Measurements from ENCODE around the gene ZCCHC3.

ZCCHC3 gene

GRCh38 chr20:278607-279571 lies 18.5 kb upstream of the ZCCHC3 start:
- DNase-seq (ENCODE audit: low read depth in 2 of 2): no peak
- TF ChIP-seq, protein P1, sequence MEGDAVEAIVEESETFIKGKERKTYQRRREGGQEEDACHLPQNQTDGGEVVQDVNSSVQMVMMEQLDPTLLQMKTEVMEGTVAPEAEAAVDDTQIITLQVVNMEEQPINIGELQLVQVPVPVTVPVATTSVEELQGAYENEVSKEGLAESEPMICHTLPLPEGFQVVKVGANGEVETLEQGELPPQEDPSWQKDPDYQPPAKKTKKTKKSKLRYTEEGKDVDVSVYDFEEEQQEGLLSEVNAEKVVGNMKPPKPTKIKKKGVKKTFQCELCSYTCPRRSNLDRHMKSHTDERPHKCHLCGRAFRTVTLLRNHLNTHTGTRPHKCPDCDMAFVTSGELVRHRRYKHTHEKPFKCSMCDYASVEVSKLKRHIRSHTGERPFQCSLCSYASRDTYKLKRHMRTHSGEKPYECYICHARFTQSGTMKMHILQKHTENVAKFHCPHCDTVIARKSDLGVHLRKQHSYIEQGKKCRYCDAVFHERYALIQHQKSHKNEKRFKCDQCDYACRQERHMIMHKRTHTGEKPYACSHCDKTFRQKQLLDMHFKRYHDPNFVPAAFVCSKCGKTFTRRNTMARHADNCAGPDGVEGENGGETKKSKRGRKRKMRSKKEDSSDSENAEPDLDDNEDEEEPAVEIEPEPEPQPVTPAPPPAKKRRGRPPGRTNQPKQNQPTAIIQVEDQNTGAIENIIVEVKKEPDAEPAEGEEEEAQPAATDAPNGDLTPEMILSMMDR (IDR thresholded peaks at IDR 0.05; ENCODE audit: low read depth, low read length): peak; percentile 5
- H3K4me3 ChIP-seq (replicated peaks in 1 of 2; ENCODE audit: low read depth in 2 of 2, low read length in 2 of 2): peak overlapping the region in 1 of 2 donors; percentile 26

GRCh38 chr20:284172-284571 lies 13.2 kb upstream of the ZCCHC3 start:
- DNase-seq (ENCODE audit: low read depth in 2 of 2): no peak
- no peak overlapping the region for H3K4me3 ChIP-seq (replicated peaks in 1 of 2; ENCODE audit: low read depth in 2 of 2, low read length in 2 of 2)
- TF ChIP-seq, protein P1 (IDR thresholded peaks at IDR 0.05; ENCODE audit: low read depth, low read length): no peak

GRCh38 chr20:286508-286907 lies 10.9 kb upstream of the ZCCHC3 start:
- H3K4me3 ChIP-seq (replicated peaks in 1 of 2; ENCODE audit: low read depth in 2 of 2, low read length in 2 of 2): no peak overlapping the region
- TF ChIP-seq, protein P1 (IDR thresholded peaks at IDR 0.05; ENCODE audit: low read depth, low read length): no peak
- no peak for DNase-seq (ENCODE audit: low read depth in 2 of 2)

DNA sequence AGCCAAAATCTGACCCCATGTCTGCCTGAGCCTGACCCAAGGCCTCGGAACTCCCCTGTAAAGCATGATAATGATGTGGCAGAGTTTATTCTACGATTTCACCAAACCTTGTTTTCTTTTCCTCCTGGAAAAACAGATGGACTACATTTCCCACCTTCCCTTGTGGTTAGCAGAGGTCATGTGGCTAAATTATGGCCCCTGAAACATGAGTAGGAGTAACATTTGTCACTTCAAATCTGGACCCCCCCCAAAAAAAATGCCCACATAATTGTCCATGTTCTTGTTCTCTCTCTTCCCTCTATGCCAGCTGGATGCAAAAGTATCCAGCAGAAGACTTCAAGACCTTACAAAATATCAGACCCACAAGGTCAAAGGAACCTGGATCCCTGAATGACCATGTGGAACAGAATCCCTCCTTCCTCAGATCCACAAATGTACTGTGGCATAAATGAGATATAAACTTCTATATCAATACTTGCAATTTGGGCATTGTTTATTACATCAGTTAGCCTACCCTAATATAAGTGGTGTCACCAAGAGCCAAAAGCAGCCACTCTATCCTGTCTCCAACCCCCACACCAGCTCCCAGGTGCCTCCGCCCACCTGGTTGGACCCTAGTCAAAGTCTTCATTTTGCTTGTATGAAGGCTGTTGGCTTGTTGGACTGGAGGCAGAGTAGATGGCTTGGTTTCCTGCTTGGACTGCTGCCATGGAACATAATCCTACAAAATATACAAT lies 8.2 kb upstream of the ZCCHC3 start:
- no peak for DNase-seq (ENCODE audit: low read depth in 2 of 2)
- no peak overlapping the region for H3K4me3 ChIP-seq (replicated peaks in 1 of 2; ENCODE audit: low read depth in 2 of 2, low read length in 2 of 2)
- TF ChIP-seq, protein P1 (IDR thresholded peaks at IDR 0.05; ENCODE audit: low read depth, low read length): no peak

DNA sequence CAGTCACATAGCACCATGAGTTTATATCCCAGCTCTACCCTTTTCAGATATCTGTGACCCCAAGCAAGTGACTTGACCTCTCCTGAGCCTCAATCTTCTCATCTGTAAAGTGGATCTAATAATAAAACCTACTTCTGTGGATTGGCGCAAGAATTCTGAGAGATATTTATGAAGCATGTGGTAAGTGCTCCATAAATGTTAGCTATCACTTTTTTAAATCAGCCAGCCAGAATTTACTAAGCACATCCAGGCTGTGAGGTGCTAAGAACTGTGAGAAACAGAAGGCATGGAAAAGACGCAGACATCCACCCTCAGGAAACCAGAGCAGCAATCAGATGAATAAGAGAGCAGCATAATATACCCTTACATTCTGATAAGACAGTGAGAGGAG lies 7.7 kb upstream of the ZCCHC3 start:
- DNase-seq (ENCODE audit: low read depth in 2 of 2): peak in 1 of 2 donors; percentile 12
- peak overlapping the region; percentile 70 to 79 for H3K4me3 ChIP-seq (replicated peaks in 1 of 2; ENCODE audit: low read depth in 2 of 2, low read length in 2 of 2)
- TF ChIP-seq, protein P1 (IDR thresholded peaks at IDR 0.05; ENCODE audit: low read depth, low read length): no peak

GRCh38 chr20:290084-290831 lies 7.1 kb upstream of the ZCCHC3 start, which contains the start of gene C20orf96:
Gene C20orf96, minus strand, starts transcription at chr20:290750. Its CDS starts 140 bp downstream, at chr20:290610.
- H3K4me3 ChIP-seq (replicated peaks in 1 of 2; ENCODE audit: low read depth in 2 of 2, low read length in 2 of 2): peak within 1 kb of the TSS; percentile 70 to 79
- peak; percentile 96 to 97 for DNase-seq (ENCODE audit: low read depth in 2 of 2)
- TF ChIP-seq, protein P1 (IDR thresholded peaks at IDR 0.05; ENCODE audit: low read depth, low read length): peak; percentile 52

All from cardiac fibroblast (primary cell).